IgD-negative memory B cell (primary cell): Measurements from ENCODE around the gene SNTG2. TPM values are rescaled to one million over a fixed set of nuclear protein-coding genes. Genes with fewer than 3 reads are reported as not detected.

ENCODE experiments used
- H3K27ac Mint-ChIP-seq, 3 donors: one replicate each; pipeline ENCODE4 v1.8.0; 2020 to 2022; ENCODE audit warnings: mild to moderate bottlenecking in 3 of 3, mixed read lengths in 3 of 3, moderate library complexity in 1 of 3
- H3K27me3 Mint-ChIP-seq: one replicate; pipeline ENCODE4 v1.8.0; 2021; ENCODE audit warnings: mixed read lengths
- H3K36me3 Mint-ChIP-seq: one replicate; pipeline ENCODE4 v1.8.0; 2020; ENCODE audit warnings: mild to moderate bottlenecking, mixed read lengths
- H3K4me1 Mint-ChIP-seq, 3 donors: one replicate each; pipeline ENCODE4 v1.8.0; 2020 to 2022; ENCODE audit warnings: mixed read lengths in 3 of 3, mild to moderate bottlenecking in 1 of 3
- H3K4me3 Mint-ChIP-seq, 4 donors: one replicate each; pipeline ENCODE4 v1.8.0; 2020 to 2022; ENCODE audit warnings: mild to moderate bottlenecking in 4 of 4, mixed read lengths in 4 of 4, moderate library complexity in 3 of 4
- H3K9me3 Mint-ChIP-seq, 3 donors: one replicate each; pipeline ENCODE4 v1.8.0; 2020 to 2021; ENCODE audit warnings: mixed read lengths in 3 of 3, mild to moderate bottlenecking in 1 of 3
- polyA plus RNA-seq: library from polyadenylated mRNA; unstranded; fragments of 300-500 nt; fragmentation: Illumina TruSeq; gene quantifications from one replicate; pipeline ENCODE4 v1.2.3, GENCODE V29; 2021

The SNTG2 gene
- polyA plus RNA-seq, 1 donor from 2014 or later, result not detected

DNA sequence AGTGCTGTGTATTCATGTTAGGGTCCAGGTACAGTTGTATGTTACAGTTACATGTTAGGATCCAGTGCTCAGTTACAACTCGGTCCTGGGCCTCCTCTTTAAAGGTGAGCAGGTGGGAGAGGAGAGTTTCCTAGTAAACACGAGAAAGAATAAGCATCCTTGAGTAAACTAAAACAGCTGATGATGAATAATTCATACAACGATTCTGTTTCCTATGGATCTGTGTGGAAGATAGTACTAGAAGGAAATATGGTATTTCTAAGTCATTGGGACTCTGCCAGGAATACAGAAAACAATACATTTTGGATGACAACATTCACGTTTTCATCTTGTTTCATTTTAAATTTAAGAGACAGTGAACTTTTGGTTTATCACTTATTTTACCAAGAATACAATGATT, 29.5 kb downstream of the SNTG2 start:
- H3K4me3 Mint-ChIP-seq, result no peak overlapping the region
- H3K27ac Mint-ChIP-seq, result no peak overlapping the region
- peaks cover 3% of the 10 kb centered on the region for H3K36me3 Mint-ChIP-seq
- H3K27me3 Mint-ChIP-seq, result peaks cover 25% of the 10 kb centered on the region
- H3K9me3 Mint-ChIP-seq, result peaks cover 0 to 7% (median 0%) of the 10 kb centered on the region in 3 donors
- peaks cover 0 to 2% (median 0%) of the 10 kb centered on the region in 3 donors for H3K4me1 Mint-ChIP-seq

DNA sequence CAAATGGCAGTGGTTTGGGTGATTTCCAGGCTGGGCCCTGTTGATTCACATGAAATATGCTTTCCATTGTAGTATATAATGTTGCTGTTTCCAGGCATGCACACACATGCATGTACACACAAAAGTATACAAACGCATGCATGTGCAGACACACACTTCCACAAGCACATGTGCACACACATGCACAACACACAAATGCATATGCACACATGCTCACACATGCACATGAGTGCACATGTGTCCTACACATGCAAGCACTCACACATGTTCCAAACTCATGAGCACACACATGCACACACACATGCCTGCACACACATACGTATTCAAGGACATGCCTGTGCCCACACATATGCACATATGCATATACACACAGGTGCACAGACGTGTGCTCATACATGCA, 30.6 kb downstream of the SNTG2 start:
- H3K36me3 Mint-ChIP-seq, result peaks cover 3% of the 10 kb centered on the region
- peaks cover 0 to 2% (median 0%) of the 10 kb centered on the region in 3 donors for H3K4me1 Mint-ChIP-seq
- H3K4me3 Mint-ChIP-seq, result no peak overlapping the region
- H3K27me3 Mint-ChIP-seq, result peaks cover 27% of the 10 kb centered on the region
- H3K27ac Mint-ChIP-seq, result no peak overlapping the region
- peaks cover 0 to 4% (median 0%) of the 10 kb centered on the region in 3 donors for H3K9me3 Mint-ChIP-seq

- Mint-ChIP-seq H3K4me3 (no peak overlapping the region), H3K36me3 (peaks cover 3% of the 10 kb centered on the region), H3K4me1 (peaks cover 0 to 2% (median 0%) of the 10 kb centered on the region in 3 donors), H3K27ac (no peak overlapping the region), H3K27me3 (peaks cover 25% of the 10 kb centered on the region), H3K9me3 (peaks cover 0 to 2% (median 0%) of the 10 kb centered on the region in 3 donors)
These were observed 31.1 kb downstream of the SNTG2 start for GRCh38 chr2:981759-982158.

GRCh38 chr2:985317-985898, 34.8 kb downstream of the SNTG2 start:
- Mint-ChIP-seq H3K9me3 (no peaks in the 10 kb centered on the region), H3K4me1 (no peaks in the 10 kb centered on the region), H3K27ac (no peak overlapping the region), H3K27me3 (peaks cover 18% of the 10 kb centered on the region), H3K4me3 (no peak overlapping the region), H3K36me3 (peaks cover 3% of the 10 kb centered on the region)

- Mint-ChIP-seq H3K36me3 (peaks cover under 1% of the 10 kb centered on the region), H3K27me3 (peaks cover 18% of the 10 kb centered on the region), H3K9me3 (no peaks in the 10 kb centered on the region), H3K4me3 (no peak overlapping the region), H3K4me1 (no peaks in the 10 kb centered on the region), H3K27ac (no peak overlapping the region)
These were observed 37.1 kb downstream of the SNTG2 start for GRCh38 chr2:987789-988188.

DNA sequence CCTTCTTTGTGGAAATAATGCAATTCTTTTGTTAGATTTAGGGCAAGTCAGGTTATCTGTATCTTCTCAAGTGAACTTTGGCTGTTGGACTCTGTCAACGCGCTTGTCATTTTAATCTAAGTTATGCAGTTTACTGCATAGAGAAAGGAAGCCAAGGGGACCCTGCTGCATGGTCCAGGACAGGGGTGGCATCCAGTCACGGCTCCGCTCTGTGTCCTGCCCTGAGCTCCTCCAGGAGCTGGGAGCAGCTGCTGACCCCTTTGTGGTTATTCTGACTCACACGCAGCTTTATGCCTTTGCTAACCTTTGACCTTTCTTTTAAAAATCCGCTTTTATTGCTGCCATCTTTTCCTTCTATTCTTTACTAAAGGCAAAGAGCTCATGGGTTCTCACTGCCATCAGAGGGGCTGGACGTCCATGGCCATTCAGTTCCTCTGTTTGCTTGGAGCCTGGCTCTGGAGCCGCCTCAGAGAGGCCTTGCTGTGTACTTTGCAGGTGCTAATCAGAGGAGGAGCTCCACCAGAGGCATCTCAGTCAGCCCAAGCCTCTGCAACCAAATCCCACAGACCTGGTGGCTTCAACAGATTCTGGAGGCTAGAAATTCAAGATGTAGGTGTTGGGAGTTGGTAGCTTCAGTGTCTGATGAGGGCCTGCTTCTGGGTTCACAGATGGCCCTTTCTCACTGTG, 39.3 kb downstream of the SNTG2 start:
- H3K27me3 Mint-ChIP-seq, result peaks cover 8% of the 10 kb centered on the region
- no peaks in the 10 kb centered on the region for H3K36me3 Mint-ChIP-seq
- H3K27ac Mint-ChIP-seq, result no peak overlapping the region
- no peak overlapping the region for H3K4me3 Mint-ChIP-seq
- H3K4me1 Mint-ChIP-seq, result no peaks in the 10 kb centered on the region
- H3K9me3 Mint-ChIP-seq, result no peaks in the 10 kb centered on the region

GRCh38 chr2:990970-991369, 40.3 kb downstream of the SNTG2 start:
- H3K4me3 Mint-ChIP-seq, result no peak overlapping the region
- no peak overlapping the region for H3K27ac Mint-ChIP-seq
- H3K9me3 Mint-ChIP-seq, result no peaks in the 10 kb centered on the region
- no peaks in the 10 kb centered on the region for H3K36me3 Mint-ChIP-seq
- no peaks in the 10 kb centered on the region for H3K27me3 Mint-ChIP-seq
- H3K4me1 Mint-ChIP-seq, result no peaks in the 10 kb centered on the region

- Mint-ChIP-seq H3K4me3 (no peak overlapping the region), H3K27me3 (no peaks in the 10 kb centered on the region), H3K27ac (no peak overlapping the region), H3K4me1 (no peaks in the 10 kb centered on the region), H3K36me3 (peaks cover 2% of the 10 kb centered on the region), H3K9me3 (peaks cover 0 to 11% (median 6%) of the 10 kb centered on the region in 3 donors)
These were observed 51.7 kb downstream of the SNTG2 start for GRCh38 chr2:1002350-1002749.

- Mint-ChIP-seq H3K27me3 (no peaks in the 10 kb centered on the region), H3K27ac (no peak overlapping the region), H3K4me1 (no peaks in the 10 kb centered on the region), H3K36me3 (no peaks in the 10 kb centered on the region), H3K4me3 (no peak overlapping the region), H3K9me3 (no peaks in the 10 kb centered on the region)
These were observed 53.7 kb downstream of the SNTG2 start for GRCh38 chr2:1004398-1004797.

DNA sequence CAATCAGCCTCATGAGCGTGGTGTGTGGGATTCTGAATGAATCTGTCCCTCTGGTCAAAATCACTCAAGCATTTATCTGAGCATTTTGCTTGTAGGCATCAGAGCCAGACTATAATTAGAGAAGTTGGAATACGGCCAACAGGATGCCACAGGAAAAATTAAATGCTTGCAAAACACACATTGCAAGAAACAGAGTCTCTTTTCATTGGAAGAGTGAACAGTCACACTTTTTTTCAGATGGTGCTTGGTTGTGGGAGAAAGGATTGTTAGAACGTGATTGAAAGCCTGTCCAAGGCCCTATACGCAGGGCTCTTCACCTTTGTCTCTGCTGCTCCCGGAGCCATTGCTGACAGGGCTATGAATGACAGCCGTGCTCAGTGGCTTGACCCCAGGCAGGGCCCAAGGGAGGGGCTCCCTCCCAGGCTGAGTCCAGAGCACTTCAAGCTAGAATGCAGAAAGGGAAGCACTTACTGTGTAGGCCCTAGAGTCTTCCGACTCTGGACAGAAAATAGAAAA, 59.8 kb downstream of the SNTG2 start:
- Mint-ChIP-seq H3K9me3 (no peaks in the 10 kb centered on the region), H3K36me3 (no peaks in the 10 kb centered on the region), H3K4me3 (no peak overlapping the region), H3K27me3 (peaks cover 2% of the 10 kb centered on the region), H3K27ac (no peak overlapping the region), H3K4me1 (no peaks in the 10 kb centered on the region)

- H3K9me3 Mint-ChIP-seq, result no peaks in the 10 kb centered on the region
- H3K4me1 Mint-ChIP-seq, result no peaks in the 10 kb centered on the region
- peaks cover 2% of the 10 kb centered on the region for H3K27me3 Mint-ChIP-seq
- no peak overlapping the region for H3K27ac Mint-ChIP-seq
- no peak overlapping the region for H3K4me3 Mint-ChIP-seq
- no peaks in the 10 kb centered on the region for H3K36me3 Mint-ChIP-seq
These were observed 60.4 kb downstream of the SNTG2 start for GRCh38 chr2:1011006-1011405.

GRCh38 chr2:1011985-1012384, 61.3 kb downstream of the SNTG2 start:
- Mint-ChIP-seq H3K27ac (no peak overlapping the region), H3K27me3 (peaks cover 2% of the 10 kb centered on the region), H3K9me3 (no peaks in the 10 kb centered on the region), H3K4me3 (no peak overlapping the region), H3K36me3 (no peaks in the 10 kb centered on the region), H3K4me1 (no peaks in the 10 kb centered on the region)

DNA sequence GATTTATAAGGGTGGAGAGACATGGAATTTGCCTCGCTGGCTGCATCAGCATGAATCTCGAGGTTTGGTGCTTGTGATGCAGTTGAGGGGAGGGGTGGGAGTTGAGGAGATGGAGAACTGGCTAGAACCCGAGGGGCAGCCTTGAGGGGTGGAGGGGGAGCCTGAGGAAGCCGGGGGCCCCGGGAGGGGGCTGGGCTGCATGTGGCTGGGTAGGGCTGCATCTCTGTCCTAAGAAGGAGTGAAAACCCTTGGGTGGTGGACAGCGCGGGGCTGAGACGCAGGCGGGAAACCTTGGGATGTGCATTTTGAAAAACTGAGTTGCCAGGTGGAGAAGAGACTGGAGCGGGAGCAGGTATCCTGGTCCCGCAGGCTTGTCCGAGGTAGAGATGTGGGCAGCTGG, 64.2 kb downstream of the SNTG2 start:
- no peaks in the 10 kb centered on the region for H3K4me1 Mint-ChIP-seq
- H3K4me3 Mint-ChIP-seq, result no peak overlapping the region
- H3K27me3 Mint-ChIP-seq, result peaks cover 4% of the 10 kb centered on the region
- no peaks in the 10 kb centered on the region for H3K9me3 Mint-ChIP-seq
- no peaks in the 10 kb centered on the region for H3K36me3 Mint-ChIP-seq
- H3K27ac Mint-ChIP-seq, result peak overlapping the region in 1 of 3 donors; percentile 40

DNA sequence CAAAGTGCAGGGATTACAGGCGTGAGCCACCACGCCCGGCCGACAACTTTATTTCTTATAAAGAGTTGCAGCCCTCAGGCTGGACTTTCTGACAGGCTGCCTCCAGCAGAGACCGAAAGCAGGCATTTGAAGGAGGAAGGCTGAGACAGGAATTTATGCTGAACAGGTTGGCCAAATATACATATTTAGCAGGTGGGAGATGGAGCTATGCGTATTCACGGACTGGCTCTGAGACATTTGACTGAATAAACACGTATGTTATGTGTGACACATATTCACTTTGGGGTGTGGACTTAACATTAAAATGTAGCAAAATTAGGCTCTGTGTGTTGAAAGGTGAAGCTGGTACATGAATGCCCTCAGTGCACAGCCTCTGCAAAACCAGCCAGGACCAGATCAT, 65.9 kb downstream of the SNTG2 start:
- Mint-ChIP-seq H3K4me3 (no peak overlapping the region), H3K4me1 (no peaks in the 10 kb centered on the region), H3K27ac (no peak overlapping the region), H3K9me3 (no peaks in the 10 kb centered on the region), H3K36me3 (no peaks in the 10 kb centered on the region), H3K27me3 (peaks cover 2% of the 10 kb centered on the region)

DNA sequence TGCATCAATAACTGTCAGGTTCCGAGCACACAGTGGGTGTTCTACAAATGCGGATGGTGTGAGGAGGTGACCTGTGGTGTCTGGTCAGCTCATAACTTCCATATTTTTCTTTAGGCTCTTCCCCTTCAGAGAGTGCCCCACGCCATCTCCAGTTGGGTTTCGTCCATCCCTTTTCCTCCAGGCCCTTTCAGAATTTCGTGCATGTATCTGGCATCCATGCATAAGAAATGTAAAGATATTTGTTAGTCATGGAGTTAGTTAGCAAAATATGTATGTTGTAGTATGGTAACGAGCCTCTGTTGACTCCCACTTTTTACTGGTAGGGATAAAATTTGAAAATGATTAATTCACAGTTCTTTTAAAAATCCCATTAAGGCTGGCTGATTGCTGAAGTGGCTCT, 67.2 kb downstream of the SNTG2 start:
- no peak overlapping the region for H3K27ac Mint-ChIP-seq
- H3K27me3 Mint-ChIP-seq, result peaks cover 2% of the 10 kb centered on the region
- H3K4me3 Mint-ChIP-seq, result no peak overlapping the region
- no peaks in the 10 kb centered on the region for H3K36me3 Mint-ChIP-seq
- no peaks in the 10 kb centered on the region for H3K4me1 Mint-ChIP-seq
- H3K9me3 Mint-ChIP-seq, result peaks cover 0 to 2% (median 0%) of the 10 kb centered on the region in 3 donors

DNA sequence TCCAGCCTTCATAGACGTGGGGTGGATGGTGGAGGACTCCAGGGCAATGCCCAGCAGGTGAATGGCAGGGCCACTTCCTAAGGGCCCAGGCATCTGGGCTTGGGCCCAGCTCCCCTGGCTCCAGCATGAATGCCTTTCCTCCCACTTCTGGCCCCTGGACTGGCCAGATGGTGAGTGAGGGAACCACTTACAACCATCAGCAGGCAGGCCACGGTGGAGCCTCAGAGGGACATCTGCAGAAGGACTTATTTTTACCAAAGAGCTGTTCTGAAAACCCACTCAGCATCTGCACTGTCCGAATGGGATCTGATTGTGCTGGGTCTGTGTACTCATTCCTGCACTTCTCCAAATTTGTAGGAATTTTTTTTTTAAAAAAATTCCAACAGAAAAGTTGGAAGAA, 69.6 kb downstream of the SNTG2 start:
- H3K27ac Mint-ChIP-seq, result no peak overlapping the region
- H3K9me3 Mint-ChIP-seq, result peaks cover 0 to 2% (median 0%) of the 10 kb centered on the region in 3 donors
- H3K27me3 Mint-ChIP-seq, result peaks cover 2% of the 10 kb centered on the region
- H3K4me3 Mint-ChIP-seq, result no peak overlapping the region
- no peaks in the 10 kb centered on the region for H3K4me1 Mint-ChIP-seq
- no peaks in the 10 kb centered on the region for H3K36me3 Mint-ChIP-seq
